ENCODE results near the gene ELF3.

ELF3 gene

GRCh38 chr1:202045705-202046104 lies 35.3 kb downstream of the ELF3 start:
- no peaks in the 10 kb centered on the region for H3K27me3 ChIP-seq (ENCODE audit: insufficient read depth, low read depth, severe bottlenecking)
- H3K27ac ChIP-seq = no peak overlapping the region
- no peak for TF ChIP-seq CTCF (IDR thresholded peaks at IDR 0.05; ENCODE audit: low read depth, low read length)
- no peaks in the 10 kb centered on the region for H3K36me3 ChIP-seq
- H3K4me3 ChIP-seq (ENCODE audit: low read depth, low read length) = no peak overlapping the region
- no peak for DNase-seq
- peaks cover 3% of the 10 kb centered on the region for H3K9me3 ChIP-seq (ENCODE audit: severe bottlenecking)

- no peak for TF ChIP-seq CTCF (IDR thresholded peaks at IDR 0.05; ENCODE audit: low read depth, low read length)
- no peak overlapping the region for H3K27ac ChIP-seq
- no peaks in the 10 kb centered on the region for H3K27me3 ChIP-seq (ENCODE audit: insufficient read depth, low read depth, severe bottlenecking)
- H3K4me3 ChIP-seq (ENCODE audit: low read depth, low read length) = no peak overlapping the region
- no peaks in the 10 kb centered on the region for H3K36me3 ChIP-seq
- no peak for DNase-seq
- H3K9me3 ChIP-seq (ENCODE audit: severe bottlenecking) = peaks cover 3% of the 10 kb centered on the region
Measured at GRCh38 chr1:202046227-202046626, 35.8 kb downstream of the ELF3 start.

GRCh38 chr1:202046748-202047708 lies 36.6 kb downstream of the ELF3 start:
- Histone ChIP-seq H3K27me3 (ENCODE audit: insufficient read depth, low read depth, severe bottlenecking) (no peaks in the 10 kb centered on the region), H3K4me3 (ENCODE audit: low read depth, low read length) (no peak overlapping the region), H3K27ac (no peak overlapping the region), H3K9me3 (ENCODE audit: severe bottlenecking) (peaks cover 3% of the 10 kb centered on the region), H3K36me3 (no peaks in the 10 kb centered on the region)
- DNase-seq = no peak
- TF ChIP-seq CTCF (IDR thresholded peaks at IDR 0.05; ENCODE audit: low read depth, low read length) = no peak

- no peak for DNase-seq
- Histone ChIP-seq H3K27ac (no peak overlapping the region), H3K36me3 (no peaks in the 10 kb centered on the region), H3K9me3 (ENCODE audit: severe bottlenecking) (peaks cover 3% of the 10 kb centered on the region), H3K27me3 (ENCODE audit: insufficient read depth, low read depth, severe bottlenecking) (no peaks in the 10 kb centered on the region), H3K4me3 (ENCODE audit: low read depth, low read length) (no peak overlapping the region)
- no peak for TF ChIP-seq CTCF (IDR thresholded peaks at IDR 0.05; ENCODE audit: low read depth, low read length)
Measured at GRCh38 chr1:202047977-202048376, 37.6 kb downstream of the ELF3 start.

- H3K9me3 ChIP-seq (ENCODE audit: severe bottlenecking) = peaks cover 3% of the 10 kb centered on the region
- no peak overlapping the region for H3K27ac ChIP-seq
- H3K36me3 ChIP-seq = no peaks in the 10 kb centered on the region
- TF ChIP-seq CTCF (IDR thresholded peaks at IDR 0.05; ENCODE audit: low read depth, low read length) = no peak
- H3K27me3 ChIP-seq (ENCODE audit: insufficient read depth, low read depth, severe bottlenecking) = no peaks in the 10 kb centered on the region
- H3K4me3 ChIP-seq (ENCODE audit: low read depth, low read length) = no peak overlapping the region
- no peak for DNase-seq
Measured at GRCh38 chr1:202049129-202049528, 38.7 kb downstream of the ELF3 start.

All from WERI-Rb-1 (cell line).